GM18499 (cell line): ENCODE data around the gene TEK.
"Not testable (repeated sequence)": the region's sequence is repeated elsewhere in the genome, so short reads cannot be mapped to it uniquely, and the experiment has no call there.

Source experiments
- ATAC-seq: cut with Tn5 transposase; IDR thresholded peaks from one replicate; pipeline ENCODE4 v1.9.1; 2021; ENCODE audit warnings: moderate number of reproducible peaks; ENCODE audit not compliant: insufficient read depth, unreplicated experiment

The TEK gene

GRCh38 chr9:27205198-27205597, 96.2 kb downstream of the TEK start:
- ATAC-seq, result no peak

GRCh38 chr9:27206041-27206440, 97.0 kb downstream of the TEK start:
- no peak for ATAC-seq

- ATAC-seq, result no peak
Observed at GRCh38 chr9:27209034-27209433, 100.0 kb downstream of the TEK start.

- no peak for ATAC-seq
Observed at GRCh38 chr9:27210588-27210987, 101.6 kb downstream of the TEK start.

GRCh38 chr9:27212191-27212590, 103.2 kb downstream of the TEK start:
- ATAC-seq, result no peak

GRCh38 chr9:27212621-27213020, 103.6 kb downstream of the TEK start:
- ATAC-seq, result no peak

- ATAC-seq, result no peak
Observed at GRCh38 chr9:27227192-27227591, 118.2 kb downstream of the TEK start.

- ATAC-seq, result not testable (repeated sequence)
Observed at GRCh38 chr9:27239648-27240047, 130.6 kb downstream of the TEK start.

GRCh38 chr9:27247756-27248155, 138.7 kb downstream of the TEK start:
- ATAC-seq, result no peak

- ATAC-seq, result no peak
Observed at GRCh38 chr9:27248702-27249101, 139.7 kb downstream of the TEK start.

GRCh38 chr9:27258662-27259061, 149.6 kb downstream of the TEK start:
- ATAC-seq, result no peak

GRCh38 chr9:27260789-27261516, 151.9 kb downstream of the TEK start:
- ATAC-seq, result no peak

GRCh38 chr9:27261517-27262211, 152.6 kb downstream of the TEK start:
- ATAC-seq, result no peak

GRCh38 chr9:27272103-27272502, 163.1 kb downstream of the TEK start:
- no peak for ATAC-seq

- no peak for ATAC-seq
Observed at GRCh38 chr9:27273186-27273585, 164.2 kb downstream of the TEK start.

- no peak for ATAC-seq
Observed at GRCh38 chr9:27276193-27277030, 167.4 kb downstream of the TEK start.

- ATAC-seq, result no peak
Observed at GRCh38 chr9:27278374-27278773, 169.3 kb downstream of the TEK start.

GRCh38 chr9:27279611-27280010, 170.6 kb downstream of the TEK start:
- no peak for ATAC-seq
